Urinary bladder (tissue), 4 donors: ENCODE results near the gene XYLT1. TPM values are rescaled to one million over a fixed set of nuclear protein-coding genes. Genes with fewer than 3 reads are reported as not detected.
"Not testable (repeated sequence)": the region's sequence is repeated elsewhere in the genome, so short reads cannot be mapped to it uniquely, and the experiment has no call there.

Source experiments
- DNase-seq: peaks from one replicate; pipeline ENCODE4 v3.0.0-alpha.2; 2015; ENCODE audit errors: extremely low spot score
- H3K27ac ChIP-seq: one replicate; pipeline ENCODE4 v1.5.1; 2013; ENCODE audit warnings: low read depth, mild to moderate bottlenecking, moderate library complexity
- H3K36me3 ChIP-seq: one replicate; pipeline ENCODE4 v1.6.1; 2013; ENCODE audit warnings: mild to moderate bottlenecking, moderate library complexity; ENCODE audit not compliant: insufficient read depth
- H3K4me1 ChIP-seq: one replicate; pipeline ENCODE4 v1.6.1; 2013; ENCODE audit warnings: mild to moderate bottlenecking, moderate library complexity; ENCODE audit not compliant: insufficient read depth
- H3K4me3 ChIP-seq: one replicate; pipeline ENCODE4 v1.5.1; 2013; ENCODE audit warnings: low read depth, low read length
- WGBS: extraction: QIAGEN DNeasy Blood & Tissue Kit; methylation state at CpG from one replicate; pipeline ENCODE4 v1.1.7; 2013; 5-methylcytosine and 5-hydroxymethylcytosine counted together
- polyA plus RNA-seq: library from polyadenylated mRNA; stranded (reverse); fragments of 200-250 nt; gene quantifications from one replicate; pipeline ENCODE4 v1.2.3, GENCODE V29; 2013
- total RNA-seq: library from RNA; depleted of rRNA; stranded (reverse); fragments of >200 nt; gene quantifications from one replicate; pipeline ENCODE4 v1.2.3, GENCODE V29; 2014
- donor health status: healthy with polysubstance abuse.
- donor health status: healthy.

XYLT1 gene
- total and polyA plus RNA-seq, 2 donors = 10.1 to 13.4 TPM

GRCh38 chr16:17419266-17419665 lies 51.5 kb downstream of the XYLT1 start:
- Histone ChIP-seq H3K4me1 (no peaks in the 10 kb centered on the region), H3K4me3 (no peak overlapping the region), H3K27ac (no peak overlapping the region), H3K36me3 (no peaks in the 10 kb centered on the region)
- no peak for DNase-seq
- WGBS = 98% methylated on average over 4 of the region's 4 CpGs

GRCh38 chr16:17417740-17418139 lies 53.0 kb downstream of the XYLT1 start:
- DNase-seq = no peak
- no peak overlapping the region for H3K4me3 ChIP-seq
- H3K4me1 ChIP-seq = no peaks in the 10 kb centered on the region
- 80% methylated on average over 2 of the region's 2 CpGs for WGBS
- H3K27ac ChIP-seq = no peak overlapping the region
- H3K36me3 ChIP-seq = no peaks in the 10 kb centered on the region

GRCh38 chr16:17416461-17417311 lies 54.1 kb downstream of the XYLT1 start:
- Histone ChIP-seq H3K4me3 (no peak overlapping the region), H3K36me3 (no peaks in the 10 kb centered on the region), H3K27ac (no peak overlapping the region), H3K4me1 (no peaks in the 10 kb centered on the region)
- WGBS = 35% methylated on average over 14 of the region's 14 CpGs
- no peak for DNase-seq

GRCh38 chr16:17414916-17415315 lies 55.8 kb downstream of the XYLT1 start:
- no peak for DNase-seq
- H3K36me3 ChIP-seq = no peaks in the 10 kb centered on the region
- H3K4me1 ChIP-seq = no peaks in the 10 kb centered on the region
- WGBS = 94% methylated on average over 8 of the region's 8 CpGs
- H3K27ac ChIP-seq = no peak overlapping the region
- H3K4me3 ChIP-seq = no peak overlapping the region

- DNase-seq = no peak
- H3K36me3 ChIP-seq = no peaks in the 10 kb centered on the region
- no peak overlapping the region for H3K4me3 ChIP-seq
- H3K4me1 ChIP-seq = no peaks in the 10 kb centered on the region
- no peak overlapping the region for H3K27ac ChIP-seq
- 81% methylated on average over 8 of the region's 8 CpGs for WGBS
Observed at GRCh38 chr16:17414421-17414820, 56.3 kb downstream of the XYLT1 start.

GRCh38 chr16:17413508-17413907 lies 57.3 kb downstream of the XYLT1 start:
- H3K4me1 ChIP-seq = no peaks in the 10 kb centered on the region
- H3K36me3 ChIP-seq = no peaks in the 10 kb centered on the region
- no peak overlapping the region for H3K4me3 ChIP-seq
- DNase-seq = no peak
- no peak overlapping the region for H3K27ac ChIP-seq
- 93% methylated on average over 4 of the region's 4 CpGs for WGBS

- Histone ChIP-seq H3K4me1 (no peaks in the 10 kb centered on the region), H3K36me3 (no peaks in the 10 kb centered on the region), H3K4me3 (no peak overlapping the region), H3K27ac (no peak overlapping the region)
- no peak for DNase-seq
- 76% methylated on average over 5 of the region's 5 CpGs for WGBS
Observed at GRCh38 chr16:17412791-17413190, 58.0 kb downstream of the XYLT1 start.

- DNase-seq = no peak
- H3K27ac ChIP-seq = no peak overlapping the region
- H3K36me3 ChIP-seq = no peaks in the 10 kb centered on the region
- H3K4me1 ChIP-seq = no peaks in the 10 kb centered on the region
- H3K4me3 ChIP-seq = no peak overlapping the region
- 39% methylated on average over 7 of the region's 7 CpGs for WGBS
Observed at GRCh38 chr16:17412221-17412620, 58.5 kb downstream of the XYLT1 start.

- no peak for DNase-seq
- Histone ChIP-seq H3K4me1 (no peaks in the 10 kb centered on the region), H3K4me3 (no peak overlapping the region), H3K27ac (no peak overlapping the region), H3K36me3 (no peaks in the 10 kb centered on the region)
- 93% methylated on average over 2 of the region's 2 CpGs for WGBS
Observed at GRCh38 chr16:17411263-17411662, 59.5 kb downstream of the XYLT1 start.

- H3K4me1 ChIP-seq, DNase-seq, H3K4me3 ChIP-seq, H3K36me3 ChIP-seq, H3K27ac ChIP-seq: not testable (repeated sequence)
- WGBS = 95% methylated on average over 6 of the region's 6 CpGs
Observed at GRCh38 chr16:17410316-17410715, 60.4 kb downstream of the XYLT1 start.

GRCh38 chr16:17409894-17410293 lies 60.9 kb downstream of the XYLT1 start:
- no peaks in the 10 kb centered on the region for H3K4me1 ChIP-seq
- no peak overlapping the region for H3K4me3 ChIP-seq
- H3K36me3 ChIP-seq = no peaks in the 10 kb centered on the region
- 96% methylated on average over 3 of the region's 3 CpGs for WGBS
- DNase-seq = no peak
- H3K27ac ChIP-seq = no peak overlapping the region

- no peak overlapping the region for H3K27ac ChIP-seq
- no peaks in the 10 kb centered on the region for H3K4me1 ChIP-seq
- H3K36me3 ChIP-seq = no peaks in the 10 kb centered on the region
- WGBS = 76% methylated on average over 7 of the region's 7 CpGs
- H3K4me3 ChIP-seq = no peak overlapping the region
- no peak for DNase-seq
Observed at GRCh38 chr16:17408955-17409441, 61.8 kb downstream of the XYLT1 start.

- H3K4me1 ChIP-seq = no peaks in the 10 kb centered on the region
- H3K27ac ChIP-seq = no peak overlapping the region
- H3K4me3 ChIP-seq = no peak overlapping the region
- no peaks in the 10 kb centered on the region for H3K36me3 ChIP-seq
- WGBS = 67% methylated on average over 5 of the region's 5 CpGs
- no peak for DNase-seq
Observed at GRCh38 chr16:17408296-17408695, 62.5 kb downstream of the XYLT1 start.

- Histone ChIP-seq H3K27ac (no peak overlapping the region), H3K36me3 (no peaks in the 10 kb centered on the region), H3K4me1 (no peaks in the 10 kb centered on the region), H3K4me3 (no peak overlapping the region)
- WGBS = 92% methylated on average over 3 of the region's 3 CpGs
- no peak for DNase-seq
Observed at GRCh38 chr16:17407321-17407720, 63.4 kb downstream of the XYLT1 start.
